Omental fat pad (tissue), 4 donors: ENCODE results near the gene SLC30A3. TPM values are rescaled to one million over a fixed set of nuclear protein-coding genes. Genes with fewer than 3 reads are reported as not detected.

Experiments
- ATAC-seq: fragments of 150-250 bp; one replicate; pipeline ENCODE4 v1.9.1; 2016; ENCODE audit warnings: mild to moderate bottlenecking, moderate library complexity; ENCODE audit not compliant: low FRiP score
- DNase-seq: peaks from one replicate; pipeline ENCODE4 v3.0.0-alpha.2; 2019; ENCODE audit warnings: low spot score
- CTCF ChIP-seq, 3 donors: fragments of 450-650 bp; IDR thresholded peaks; one replicate each; pipeline ENCODE4 v1.5.1; 2016 to 2017; ENCODE audit warnings: antibody characterized with exemption in 3 of 3, mild to moderate bottlenecking in 3 of 3, moderate library complexity in 2 of 3
- total RNA-seq, 4 donors: library from RNA; depleted of rRNA; stranded (reverse); fragments of >200 nt; gene quantifications; one replicate each; pipeline ENCODE4 v1.1.0, GENCODE V29; 2016

Gene SLC30A3
- total RNA-seq, 4 donors from 2014 or later: not detected

- DNase-seq (no peak), ATAC-seq (no peak)
- no peak for TF ChIP-seq CTCF (IDR thresholded peaks at IDR 0.05)
Measured at GRCh38 chr2:27298391-27299080, 35.7 kb upstream of the SLC30A3 start.

- TF ChIP-seq CTCF (IDR thresholded peaks at IDR 0.05): no peak
- no peak for ATAC-seq
- no peak for DNase-seq
Measured at GRCh38 chr2:27297195-27297594, 34.3 kb upstream of the SLC30A3 start.

- no peak for ATAC-seq
- no peak for DNase-seq
- TF ChIP-seq CTCF (IDR thresholded peaks at IDR 0.05): no peak
Measured at GRCh38 chr2:27296481-27296880, 33.6 kb upstream of the SLC30A3 start.

GRCh38 chr2:27294928-27295327 lies 32.1 kb upstream of the SLC30A3 start:
- TF ChIP-seq CTCF (IDR thresholded peaks at IDR 0.05): no peak
- no peak for ATAC-seq
- no peak for DNase-seq

- ATAC-seq: no peak
Measured at GRCh38 chr2:27291865-27292264, 29.0 kb upstream of the SLC30A3 start.

GRCh38 chr2:27290549-27290948 lies 27.7 kb upstream of the SLC30A3 start:
- ATAC-seq (no peak), DNase-seq (no peak)
- no peak for TF ChIP-seq CTCF (IDR thresholded peaks at IDR 0.05)

More at GRCh38 chr2:27291865-27292264, 29.0 kb upstream of the SLC30A3 start:
- no peak for TF ChIP-seq CTCF (IDR thresholded peaks at IDR 0.05)
- no peak for DNase-seq

- ATAC-seq (no peak), DNase-seq (no peak)
- no peak for TF ChIP-seq CTCF (IDR thresholded peaks at IDR 0.05)
Measured at GRCh38 chr2:27288610-27289009, 25.8 kb upstream of the SLC30A3 start.
